Measurements from ENCODE around the gene FILIP1L. TPM values are rescaled to one million over a fixed set of nuclear protein-coding genes. Genes with fewer than 3 reads are reported as not detected.

The FILIP1L gene
- total and polyA plus RNA-seq, 2 donors (not counting 1 experiment from before 2014, with no cell fraction given) = 0.32 to 0.48 TPM

DNA sequence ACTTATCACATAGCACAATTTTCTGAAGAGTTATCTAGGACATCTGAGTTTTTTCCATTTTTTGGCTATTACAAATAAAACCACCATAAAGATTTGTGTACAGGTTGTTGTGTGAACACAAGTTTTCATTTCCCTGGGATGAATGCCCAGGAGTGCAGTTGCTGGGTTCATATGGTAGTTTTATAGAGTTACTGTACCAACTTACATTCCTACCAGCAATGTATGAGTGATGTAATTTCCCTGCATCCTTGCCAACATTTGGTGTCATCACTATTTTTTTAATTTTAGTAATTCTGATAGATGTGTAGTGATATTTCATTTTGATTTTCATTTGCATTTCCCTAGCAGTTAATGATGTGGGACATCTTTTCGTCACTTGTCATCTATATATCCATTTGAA is 20.5 kb downstream of the FILIP1L start:
- H4K20me1 ChIP-seq (ENCODE audit: control insufficient read depth, insufficient read depth, low read length, poor library complexity, severe bottlenecking) = no peaks in the 10 kb centered on the region
- POLR2A ChIA-PET = no interaction called here
- no peaks in the 10 kb centered on the region for H3K9me3 Mint-ChIP-seq (ENCODE audit: insufficient read depth)
- H3K4me2 ChIP-seq (replicated peaks; ENCODE audit: low read depth, low read length, poor library complexity, severe bottlenecking) = no peak overlapping the region
- H3K36me3 ChIP-seq (replicated peaks in 1 of 2; ENCODE audit: control extremely low read depth in 1 of 2, control insufficient read depth in 1 of 2, extremely low read depth in 1 of 2, insufficient read depth in 2 of 2, low read length in 1 of 2) = no peaks in the 10 kb centered on the region
- CTCF ChIA-PET = no interaction called here
- no CpG with 5 or more reads among the region's 1 CpG for WGBS (ENCODE audit: insufficient coverage)
- TF ChIP-seq, protein P1, sequence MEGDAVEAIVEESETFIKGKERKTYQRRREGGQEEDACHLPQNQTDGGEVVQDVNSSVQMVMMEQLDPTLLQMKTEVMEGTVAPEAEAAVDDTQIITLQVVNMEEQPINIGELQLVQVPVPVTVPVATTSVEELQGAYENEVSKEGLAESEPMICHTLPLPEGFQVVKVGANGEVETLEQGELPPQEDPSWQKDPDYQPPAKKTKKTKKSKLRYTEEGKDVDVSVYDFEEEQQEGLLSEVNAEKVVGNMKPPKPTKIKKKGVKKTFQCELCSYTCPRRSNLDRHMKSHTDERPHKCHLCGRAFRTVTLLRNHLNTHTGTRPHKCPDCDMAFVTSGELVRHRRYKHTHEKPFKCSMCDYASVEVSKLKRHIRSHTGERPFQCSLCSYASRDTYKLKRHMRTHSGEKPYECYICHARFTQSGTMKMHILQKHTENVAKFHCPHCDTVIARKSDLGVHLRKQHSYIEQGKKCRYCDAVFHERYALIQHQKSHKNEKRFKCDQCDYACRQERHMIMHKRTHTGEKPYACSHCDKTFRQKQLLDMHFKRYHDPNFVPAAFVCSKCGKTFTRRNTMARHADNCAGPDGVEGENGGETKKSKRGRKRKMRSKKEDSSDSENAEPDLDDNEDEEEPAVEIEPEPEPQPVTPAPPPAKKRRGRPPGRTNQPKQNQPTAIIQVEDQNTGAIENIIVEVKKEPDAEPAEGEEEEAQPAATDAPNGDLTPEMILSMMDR (IDR thresholded peaks at IDR 0.05) = no peak
- no peak for TF ChIP-seq EZH2 (IDR thresholded peaks at IDR 0.05; ENCODE audit: borderline replicate concordance, insufficient read depth, low read depth, low read length, poor library complexity, severe bottlenecking)
- DNase-seq = no peak
- H3K4me3 Mint-ChIP-seq = no peak overlapping the region
- H3K4me3 ChIP-seq (ENCODE audit: control extremely low read depth in 1 of 5, extremely low read depth in 1 of 5, insufficient read depth in 1 of 5, low read depth in 2 of 5, low read length in 4 of 5) = no peak overlapping the region
- H3K4me1 Mint-ChIP-seq = no peaks in the 10 kb centered on the region
- no peaks in the 10 kb centered on the region for H3K4me1 ChIP-seq (ENCODE audit: control insufficient read depth in 2 of 2, insufficient read depth in 2 of 2, low read length in 2 of 2)
- no peaks in the 10 kb centered on the region for H3K9me3 ChIP-seq (ENCODE audit: control extremely low read depth in 1 of 3, control insufficient read depth in 2 of 3, insufficient read depth in 1 of 3, low read length in 2 of 3)
- no peak overlapping the region for H3K27ac ChIP-seq (ENCODE audit: low read length in 2 of 2)
- intact Hi-C loops (cut with micrococcal nuclease) = no loop called here
- H3K27ac Mint-ChIP-seq = no peak overlapping the region
- H3K27me3 Mint-ChIP-seq = no peaks in the 10 kb centered on the region
- H2AFZ ChIP-seq (ENCODE audit: insufficient read depth, low read depth, low read length, poor library complexity, severe bottlenecking) = no peak overlapping the region
- H3K9ac ChIP-seq (ENCODE audit: low read length) = no peak overlapping the region
- no peaks in the 10 kb centered on the region for H3K27me3 ChIP-seq (replicated peaks in 1 of 4; ENCODE audit: control extremely low read depth in 1 of 4, control insufficient read depth in 3 of 4, insufficient read depth in 4 of 4, low read length in 3 of 4)
- H3K79me2 ChIP-seq (ENCODE audit: control insufficient read depth, insufficient read depth, low read length) = no peaks in the 10 kb centered on the region
- ATAC-seq (ENCODE audit: low read depth) = no peak

DNA sequence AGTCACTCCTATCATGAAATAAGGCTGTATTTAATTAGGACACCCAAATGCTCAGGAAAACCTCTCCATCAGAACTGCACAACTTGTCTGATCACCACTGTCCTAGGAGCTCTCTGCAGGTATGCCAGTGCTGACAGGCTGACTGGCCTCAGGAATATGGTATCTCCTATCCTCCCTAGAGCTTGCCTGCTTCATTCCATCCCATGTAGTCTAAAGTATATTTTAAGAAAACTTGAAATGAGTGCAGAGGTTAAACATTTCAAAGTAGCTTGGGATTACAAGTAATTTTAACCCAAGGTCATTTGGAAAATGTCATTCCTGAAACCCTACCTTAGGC is 23.7 kb downstream of the FILIP1L start:
- intact Hi-C loops (cut with micrococcal nuclease) = no loop called here
- H3K4me2 ChIP-seq (replicated peaks; ENCODE audit: low read depth, low read length, poor library complexity, severe bottlenecking) = no peak overlapping the region
- peaks cover 6% of the 10 kb centered on the region for H3K4me1 Mint-ChIP-seq
- H3K27me3 Mint-ChIP-seq = no peaks in the 10 kb centered on the region
- ATAC-seq (ENCODE audit: low read depth) (no peak), DNase-seq (no peak)
- no peaks in the 10 kb centered on the region for H3K27me3 ChIP-seq (replicated peaks in 1 of 4; ENCODE audit: control extremely low read depth in 1 of 4, control insufficient read depth in 3 of 4, insufficient read depth in 4 of 4, low read length in 3 of 4)
- CTCF ChIA-PET = interaction anchor here (1.2 to 2.1 kb wide), 2 partner anchors 15 to 20 kb away, joined by 3 to 8 read pairs; no protein-coding TSS in a partner anchor
- H4K20me1 ChIP-seq (ENCODE audit: control insufficient read depth, insufficient read depth, low read length, poor library complexity, severe bottlenecking) = no peaks in the 10 kb centered on the region
- H3K27ac ChIP-seq (ENCODE audit: low read length in 2 of 2) = no peak overlapping the region
- TF ChIP-seq EZH2 (IDR thresholded peaks at IDR 0.05; ENCODE audit: borderline replicate concordance, insufficient read depth, low read depth, low read length, poor library complexity, severe bottlenecking) = no peak
- TF ChIP-seq, protein P1 (IDR thresholded peaks at IDR 0.05) = no peak
- no peak overlapping the region for H3K9ac ChIP-seq (ENCODE audit: low read length)
- H2AFZ ChIP-seq (ENCODE audit: insufficient read depth, low read depth, low read length, poor library complexity, severe bottlenecking) = no peak overlapping the region
- no peaks in the 10 kb centered on the region for H3K9me3 Mint-ChIP-seq (ENCODE audit: insufficient read depth)
- no peaks in the 10 kb centered on the region for H3K36me3 ChIP-seq (replicated peaks in 1 of 2; ENCODE audit: control extremely low read depth in 1 of 2, control insufficient read depth in 1 of 2, extremely low read depth in 1 of 2, insufficient read depth in 2 of 2, low read length in 1 of 2)
- POLR2A ChIA-PET = no interaction called here
- H3K27ac Mint-ChIP-seq = no peak overlapping the region
- H3K9me3 ChIP-seq (ENCODE audit: control extremely low read depth in 1 of 3, control insufficient read depth in 2 of 3, insufficient read depth in 1 of 3, low read length in 2 of 3) = no peaks in the 10 kb centered on the region
- H3K4me3 ChIP-seq (ENCODE audit: control extremely low read depth in 1 of 5, extremely low read depth in 1 of 5, insufficient read depth in 1 of 5, low read depth in 2 of 5, low read length in 4 of 5) = no peak overlapping the region
- no peaks in the 10 kb centered on the region for H3K4me1 ChIP-seq (ENCODE audit: control insufficient read depth in 2 of 2, insufficient read depth in 2 of 2, low read length in 2 of 2)
- no peak overlapping the region for H3K4me3 Mint-ChIP-seq
- no peaks in the 10 kb centered on the region for H3K79me2 ChIP-seq (ENCODE audit: control insufficient read depth, insufficient read depth, low read length)

Measured in B cell (primary cell).